Nephron (organoid): ENCODE data around the gene PDZRN4.

Experiments used
- H3K27ac Mint-ChIP-seq, 3 experiments: 2 replicates each; pipeline ENCODE4 v1.8.0; 2020; ENCODE audit warnings: mixed read lengths in 3 of 3, mild to moderate bottlenecking in 2 of 3, moderate library complexity in 1 of 3
- H3K27me3 Mint-ChIP-seq: 2 replicates; pipeline ENCODE4 v1.8.0; 2021; ENCODE audit warnings: low read depth, mild to moderate bottlenecking, moderate library complexity, mixed read lengths
- H3K36me3 Mint-ChIP-seq: 2 replicates; pipeline ENCODE4 v1.8.0; 2020; ENCODE audit warnings: low read depth, mixed read lengths
- H3K4me1 Mint-ChIP-seq: 2 replicates; pipeline ENCODE4 v1.8.0; 2020; ENCODE audit warnings: mixed read lengths
- H3K4me3 Mint-ChIP-seq, 3 experiments: 2 replicates each; pipeline ENCODE4 v1.8.0; 2020; ENCODE audit warnings: mild to moderate bottlenecking in 3 of 3, mixed read lengths in 3 of 3, moderate library complexity in 2 of 3
- H3K9me3 Mint-ChIP-seq: 2 replicates; pipeline ENCODE4 v1.8.0; 2020; ENCODE audit warnings: mixed read lengths
- CTCF ChIP-seq, 3 experiments: fragments of 200-600 bp; sonication (generic); IDR thresholded peaks; one replicate each; pipeline ENCODE4 v1.5.0; 2021; ENCODE audit warnings: antibody characterized with exemption in 3 of 3; ENCODE audit not compliant: unreplicated experiment in 3 of 3

PDZRN4 gene

GRCh38 chr12:41344776-41345470, 156.8 kb downstream of the PDZRN4 start:
- no peak overlapping the region for H3K4me3 Mint-ChIP-seq

GRCh38 chr12:41348198-41348597, 160.1 kb downstream of the PDZRN4 start:
- Mint-ChIP-seq H3K9me3 (peaks cover 3% of the 10 kb centered on the region), H3K4me1 (no peaks in the 10 kb centered on the region), H3K27ac (no peak overlapping the region), H3K27me3 (no peaks in the 10 kb centered on the region), H3K4me3 (no peak overlapping the region), H3K36me3 (peaks cover 11% of the 10 kb centered on the region)
- no peak for TF ChIP-seq CTCF (IDR thresholded peaks at IDR 0.05; ENCODE audit: unreplicated experiment in 3 of 3)

More at GRCh38 chr12:41344776-41345470, 156.8 kb downstream of the PDZRN4 start:
- Mint-ChIP-seq H3K27me3 (no peaks in the 10 kb centered on the region), H3K9me3 (peaks cover 7% of the 10 kb centered on the region), H3K4me1 (no peaks in the 10 kb centered on the region), H3K36me3 (peaks cover 7% of the 10 kb centered on the region), H3K27ac (no peak overlapping the region)
- TF ChIP-seq CTCF (IDR thresholded peaks at IDR 0.05; ENCODE audit: unreplicated experiment in 3 of 3): no peak

GRCh38 chr12:41356181-41356580, 168.1 kb downstream of the PDZRN4 start:
- Mint-ChIP-seq H3K9me3 (no peaks in the 10 kb centered on the region), H3K27ac (no peak overlapping the region), H3K27me3 (no peaks in the 10 kb centered on the region), H3K4me1 (peaks cover 5% of the 10 kb centered on the region), H3K4me3 (no peak overlapping the region), H3K36me3 (peaks cover 4% of the 10 kb centered on the region)
- TF ChIP-seq CTCF (IDR thresholded peaks at IDR 0.05; ENCODE audit: unreplicated experiment in 3 of 3): no peak

GRCh38 chr12:41361738-41362137, 173.6 kb downstream of the PDZRN4 start:
- H3K9me3 Mint-ChIP-seq: no peaks in the 10 kb centered on the region
- H3K36me3 Mint-ChIP-seq: no peaks in the 10 kb centered on the region
- H3K27ac Mint-ChIP-seq: peak overlapping the region; percentile 10 to 67 (median 55)
- peaks cover 38% of the 10 kb centered on the region for H3K4me1 Mint-ChIP-seq
- TF ChIP-seq CTCF (IDR thresholded peaks at IDR 0.05; ENCODE audit: unreplicated experiment in 3 of 3): no peak
- peak overlapping the region in 1 of 3 experiments; percentile 18 for H3K4me3 Mint-ChIP-seq
- H3K27me3 Mint-ChIP-seq: no peaks in the 10 kb centered on the region

GRCh38 chr12:41362510-41362909, 174.4 kb downstream of the PDZRN4 start:
- TF ChIP-seq CTCF (IDR thresholded peaks at IDR 0.05; ENCODE audit: unreplicated experiment in 3 of 3): no peak
- no peaks in the 10 kb centered on the region for H3K36me3 Mint-ChIP-seq
- H3K27me3 Mint-ChIP-seq: no peaks in the 10 kb centered on the region
- H3K9me3 Mint-ChIP-seq: no peaks in the 10 kb centered on the region
- peaks cover 34% of the 10 kb centered on the region for H3K4me1 Mint-ChIP-seq
- H3K27ac Mint-ChIP-seq: peak overlapping the region; percentile 43 to 78 (median 55)
- no peak overlapping the region for H3K4me3 Mint-ChIP-seq

GRCh38 chr12:41362931-41363330, 174.8 kb downstream of the PDZRN4 start:
- Mint-ChIP-seq H3K27me3 (peaks cover 1% of the 10 kb centered on the region), H3K4me3 (no peak overlapping the region), H3K36me3 (no peaks in the 10 kb centered on the region), H3K9me3 (peaks cover under 1% of the 10 kb centered on the region), H3K4me1 (peaks cover 34% of the 10 kb centered on the region), H3K27ac (peak overlapping the region; percentile 43 to 78 (median 55))
- TF ChIP-seq CTCF (IDR thresholded peaks at IDR 0.05; ENCODE audit: unreplicated experiment in 3 of 3): no peak
